Hepatocyte (in vitro differentiated cells): ENCODE measurements around the gene BCKDHB.

ENCODE experiments used
- CTCF ChIP-seq: fragments of 200-600 bp; sonication (generic); IDR thresholded peaks from 2 replicates; pipeline ENCODE4 v1.5.1; 2016; ENCODE audit warnings: antibody characterized with exemption, mild to moderate bottlenecking; ENCODE audit not compliant: poor library complexity
- EZH2 ChIP-seq: fragments of 200-600 bp; sonication (generic); IDR thresholded peaks from 2 replicates; pipeline ENCODE4 v1.6.1; 2016; ENCODE audit warnings: antibody characterized with exemption, mild to moderate bottlenecking, borderline replicate concordance
- EZH2phosphoT487 ChIP-seq: fragments of 200-600 bp; sonication (generic); IDR thresholded peaks from one replicate; pipeline ENCODE4 v1.6.1; 2018; ENCODE audit warnings: antibody characterized with exemption, mild to moderate bottlenecking, low read depth, moderate library complexity; ENCODE audit not compliant: unreplicated experiment, severe bottlenecking

GRCh38 chr6:80227545-80228105, 121.2 kb downstream of the BCKDHB start:
- no peak for TF ChIP-seq CTCF
- no peak for TF ChIP-seq EZH2phosphoT487
- no peak for TF ChIP-seq EZH2
